GM19452 (cell line): ENCODE measurements around the gene STX1A.
"Not testable (repeated sequence)": the region's sequence is repeated elsewhere in the genome, so short reads cannot be mapped to it uniquely, and the experiment has no call there.

Experiments used
- ATAC-seq: cut with Tn5 transposase; IDR thresholded peaks from one replicate; pipeline ENCODE4 v1.9.1; 2021; ENCODE audit not compliant: unreplicated experiment

STX1A gene

GRCh38 chr7:73736885-73737284 lies 17.4 kb upstream of the STX1A start:
- ATAC-seq, result no peak

DNA sequence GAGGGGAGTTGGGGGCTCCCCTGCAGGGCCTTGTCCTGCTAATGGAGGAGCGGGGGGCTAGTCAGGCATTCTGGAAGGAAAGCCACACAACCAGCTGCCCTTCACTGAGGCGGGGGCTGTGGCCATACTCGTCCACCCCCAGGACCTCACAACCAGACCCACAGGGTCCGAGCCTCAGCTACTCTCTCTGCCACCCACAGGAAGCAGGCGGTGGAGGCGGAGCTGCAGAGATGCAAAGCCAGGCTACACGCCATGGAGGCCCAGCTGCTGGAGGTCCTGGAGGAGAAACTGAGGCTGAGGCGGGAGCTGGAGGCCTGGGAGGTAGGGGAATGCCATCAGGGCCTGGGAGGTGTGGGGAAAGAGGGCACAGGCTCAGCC lies 16.0 kb upstream of the STX1A start:
- no peak for ATAC-seq

- peak; percentile 37 for ATAC-seq
Measured at GRCh38 chr7:73734619-73735527, 15.4 kb upstream of the STX1A start.

DNA sequence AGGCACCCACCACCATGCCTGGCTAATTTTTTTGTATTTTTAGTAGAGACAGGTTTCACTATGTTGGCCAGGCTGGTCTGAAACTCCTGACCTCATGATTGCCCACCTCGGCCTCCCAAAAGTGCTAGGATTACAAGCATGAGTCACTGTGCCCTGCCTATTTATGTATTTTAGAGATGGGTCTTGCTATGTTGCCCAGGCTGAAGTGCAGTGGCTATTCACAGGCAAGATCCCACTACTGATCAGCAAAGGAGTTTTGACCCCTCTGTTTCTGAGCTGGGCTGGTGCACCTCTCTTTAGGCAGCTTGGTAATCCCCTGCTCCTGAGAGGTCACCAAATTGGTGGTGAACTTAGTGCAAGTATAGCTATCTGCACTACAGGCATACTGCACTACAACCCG lies 12.9 kb upstream of the STX1A start:
- no peak for ATAC-seq

DNA sequence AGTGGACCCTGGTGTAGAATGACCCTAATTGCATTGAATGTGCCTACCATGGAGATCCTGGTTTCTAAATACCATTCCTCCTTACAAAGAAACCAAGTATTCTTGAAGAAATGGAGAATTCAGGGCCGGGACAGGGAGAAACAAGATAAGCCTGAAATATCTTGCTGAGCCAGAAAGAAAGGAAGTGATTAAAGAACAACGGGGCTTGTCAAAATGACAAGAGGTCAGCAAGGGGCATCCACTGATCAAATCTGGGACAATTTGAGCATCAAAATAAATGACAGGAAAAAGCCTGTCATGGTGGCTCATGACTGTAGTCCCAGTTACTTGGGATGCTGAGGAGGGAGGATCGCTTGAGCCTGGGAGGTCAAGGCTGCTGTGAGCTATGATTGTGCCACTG lies 11.0 kb upstream of the STX1A start:
- no peak for ATAC-seq

GRCh38 chr7:73728551-73728950 lies 9.1 kb upstream of the STX1A start:
- ATAC-seq, result no peak

- no peak for ATAC-seq
Measured at GRCh38 chr7:73727952-73728351, 8.5 kb upstream of the STX1A start.

- no peak for ATAC-seq
Measured at GRCh38 chr7:73726083-73726466, 6.6 kb upstream of the STX1A start.

- no peak for ATAC-seq
Measured at GRCh38 chr7:73723813-73724212, 4.3 kb upstream of the STX1A start.

DNA sequence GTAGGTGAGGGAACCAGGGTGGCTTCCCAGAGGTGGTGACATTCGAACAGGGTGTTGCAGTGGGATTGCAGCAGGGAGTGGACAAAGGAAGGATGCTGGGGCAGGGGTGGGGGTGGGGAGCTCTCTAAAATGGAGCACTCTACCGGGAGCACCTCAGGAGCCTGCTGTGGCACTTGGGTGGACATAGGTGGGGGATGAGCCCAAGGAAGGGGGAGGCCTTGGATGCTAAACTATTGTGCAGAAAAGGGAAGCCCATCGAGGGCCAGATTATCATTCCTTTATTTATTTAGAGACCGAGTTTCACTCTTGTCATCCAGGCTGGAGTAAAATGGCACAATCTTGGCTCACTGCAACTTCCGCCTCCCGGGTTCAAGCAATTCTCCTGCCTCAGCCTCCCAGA lies 3.3 kb upstream of the STX1A start:
- no peak for ATAC-seq

- not testable (repeated sequence) for ATAC-seq
Measured at GRCh38 chr7:73722182-73722581, 2.7 kb upstream of the STX1A start.

GRCh38 chr7:73721377-73721817 lies 1.9 kb upstream of the STX1A start:
- no peak for ATAC-seq

DNA sequence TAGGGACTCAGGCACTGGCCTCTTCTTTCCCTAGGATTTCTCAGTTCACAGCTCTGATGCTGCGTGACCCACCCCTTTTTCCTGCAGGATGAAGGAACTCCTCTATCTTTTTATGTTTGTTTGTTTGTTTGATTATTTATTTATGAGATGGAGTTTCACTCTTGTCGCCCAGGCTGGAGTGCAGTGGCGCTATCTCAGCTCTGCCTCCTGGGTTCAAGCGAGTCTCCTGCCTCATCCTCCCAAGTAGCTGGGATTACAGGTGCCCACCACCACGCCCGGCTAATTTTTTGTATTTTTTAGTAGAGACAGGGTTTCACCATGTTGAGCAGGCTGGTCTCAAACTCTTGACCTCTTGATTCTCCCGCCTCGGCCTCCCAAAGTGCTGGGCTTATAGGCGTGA lies 974 bp upstream of the STX1A start:
- ATAC-seq, result not testable (repeated sequence)

DNA sequence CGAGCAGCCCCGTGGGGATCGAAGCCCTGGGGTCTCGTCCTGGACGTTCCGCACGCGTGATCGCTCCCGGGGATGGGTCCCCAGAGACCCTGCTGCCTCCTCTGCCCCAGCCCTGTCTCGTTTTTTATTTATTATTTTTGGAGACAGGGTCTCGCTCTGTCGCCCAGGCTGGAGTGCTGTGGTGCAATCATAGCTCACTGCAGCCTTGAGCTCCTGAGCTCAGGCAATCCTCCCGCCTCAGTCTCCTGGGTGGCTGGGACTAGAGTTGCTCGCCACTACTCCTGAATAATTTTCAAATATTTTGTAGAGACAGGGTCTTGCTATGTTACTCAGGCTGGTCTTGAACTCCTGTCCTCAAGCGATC lies 319 bp upstream of the STX1A start:
- ATAC-seq, result no peak

DNA sequence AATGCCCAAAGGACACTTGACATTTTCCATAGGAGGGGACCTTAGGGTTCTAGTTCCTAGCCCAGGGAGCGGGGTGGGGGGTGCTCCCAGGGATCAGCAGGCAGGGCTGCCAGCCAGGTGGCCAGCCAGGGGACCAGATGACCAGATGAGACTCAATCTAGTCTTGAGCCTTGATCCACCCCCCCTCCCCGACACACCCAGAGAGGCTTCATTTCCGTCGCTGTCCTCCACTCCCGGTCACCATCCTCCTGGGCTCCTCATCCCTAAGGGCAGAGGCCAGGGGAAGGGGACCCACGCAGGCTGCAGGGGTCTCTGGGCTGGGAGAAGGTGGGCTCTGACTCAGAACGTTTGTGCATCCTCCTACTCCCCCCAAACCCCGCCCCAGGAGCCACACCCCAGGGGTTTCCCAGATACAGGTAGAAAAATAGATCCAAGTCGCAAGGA lies 1.0 kb downstream of the STX1A start:
- ATAC-seq, result no peak

DNA sequence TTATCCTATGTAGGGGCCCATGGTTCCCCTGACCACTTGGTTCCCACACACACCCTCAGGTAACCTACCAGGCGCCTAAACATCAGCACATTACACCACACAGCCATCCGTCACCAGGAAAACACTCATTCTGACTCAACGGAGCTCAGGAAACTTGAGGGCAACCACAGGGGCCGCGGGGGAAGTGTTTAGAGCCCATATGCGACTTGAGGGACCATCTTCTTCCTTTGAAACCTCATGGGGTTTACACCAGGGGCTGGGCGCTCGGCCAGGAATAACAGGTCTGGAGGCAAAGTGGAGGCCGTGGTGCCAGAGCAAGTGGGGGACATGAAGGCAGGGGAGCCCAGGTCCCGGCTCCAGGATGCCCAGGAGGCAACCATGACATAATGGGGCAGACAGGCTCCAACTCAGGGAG lies 1.5 kb downstream of the STX1A start:
- no peak for ATAC-seq

DNA sequence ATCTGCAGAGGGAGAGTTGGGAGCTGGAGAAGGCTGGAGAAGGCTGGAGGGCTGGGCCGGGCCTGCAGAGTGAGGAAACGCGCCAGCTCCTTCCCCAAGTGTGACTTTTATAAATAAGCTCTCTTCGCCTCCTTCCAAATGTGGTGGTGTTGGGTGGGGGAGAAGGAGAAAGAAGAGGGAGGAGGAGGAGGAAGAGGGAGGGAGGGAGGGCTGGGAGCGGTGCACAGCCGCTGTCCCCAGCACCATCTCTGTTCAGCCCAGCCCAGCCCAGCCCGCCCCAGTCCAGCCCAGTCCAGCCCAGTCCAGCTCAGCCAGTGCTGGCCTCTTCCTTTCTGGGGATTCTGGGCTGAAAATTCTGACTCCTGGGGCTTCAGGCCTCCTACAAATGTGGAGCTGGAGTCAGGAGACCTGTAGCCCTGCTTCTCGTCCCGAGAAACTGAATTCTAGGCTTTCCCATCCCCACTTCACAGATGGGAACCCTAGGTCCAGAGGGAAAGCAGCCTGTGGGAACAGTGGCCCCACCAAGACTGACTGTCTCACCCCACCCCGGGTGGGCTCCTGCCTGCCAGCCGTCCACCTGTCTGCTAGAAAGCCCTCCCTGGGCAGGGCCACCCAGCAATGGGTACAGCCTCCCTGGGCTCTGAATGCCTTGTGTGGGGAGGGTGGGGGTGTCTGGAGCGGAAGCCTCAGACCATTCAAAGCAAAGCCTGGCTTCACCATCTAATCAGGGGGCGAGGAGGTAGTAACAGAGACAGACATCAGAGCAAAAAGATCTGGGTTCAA lies 2.3 kb downstream of the STX1A start:
- ATAC-seq, result no peak

DNA sequence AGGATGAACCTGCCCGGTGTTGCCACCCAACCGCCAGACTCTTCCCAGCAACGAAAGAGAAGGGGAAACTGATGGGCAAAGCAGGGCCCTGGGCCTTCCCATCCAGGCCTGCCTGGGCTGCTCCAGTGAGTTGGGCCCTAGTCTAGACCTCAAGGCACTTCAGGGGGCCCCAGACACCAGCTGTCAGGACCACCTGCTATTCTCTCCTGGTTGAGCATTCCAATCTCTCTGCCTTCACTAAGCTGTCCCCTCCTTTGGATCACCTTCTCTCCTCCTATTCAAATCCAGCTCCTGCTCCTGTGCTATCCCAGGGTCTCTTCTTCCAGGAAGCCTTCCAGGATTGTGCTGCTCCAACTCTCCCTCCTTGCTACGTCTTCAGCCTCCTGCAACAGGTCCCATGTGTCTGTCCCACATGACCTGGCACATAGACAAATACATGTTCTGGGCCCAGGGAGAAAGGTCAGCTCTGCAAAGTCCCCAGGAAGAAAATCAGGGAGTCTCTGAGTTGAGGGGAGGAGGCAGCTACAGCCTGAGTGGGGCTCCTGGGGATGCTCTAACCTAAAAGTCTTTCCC lies 3.1 kb downstream of the STX1A start:
- no peak for ATAC-seq

GRCh38 chr7:73715648-73716317 lies 3.7 kb downstream of the STX1A start:
- ATAC-seq, result no peak

DNA sequence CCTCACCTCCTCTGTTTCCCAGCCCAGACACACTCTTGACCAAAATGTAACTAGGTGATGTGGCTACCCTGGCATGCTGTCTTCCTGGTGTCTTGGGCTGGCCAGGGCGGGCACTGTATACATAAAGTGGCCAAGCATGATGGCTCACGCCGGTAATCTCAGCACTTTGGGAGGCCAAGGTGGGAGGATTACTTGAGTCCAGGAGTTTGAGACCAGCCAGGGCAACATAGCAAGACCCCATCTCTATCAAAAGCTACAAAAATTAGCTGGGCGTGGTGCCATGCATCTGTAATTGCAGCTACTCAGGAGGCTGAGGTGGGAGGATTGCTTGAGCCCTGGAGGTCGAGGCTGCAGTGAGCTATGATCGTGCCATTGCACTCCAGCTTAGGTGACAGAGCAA lies 6.2 kb downstream of the STX1A start:
- not testable (repeated sequence) for ATAC-seq

DNA sequence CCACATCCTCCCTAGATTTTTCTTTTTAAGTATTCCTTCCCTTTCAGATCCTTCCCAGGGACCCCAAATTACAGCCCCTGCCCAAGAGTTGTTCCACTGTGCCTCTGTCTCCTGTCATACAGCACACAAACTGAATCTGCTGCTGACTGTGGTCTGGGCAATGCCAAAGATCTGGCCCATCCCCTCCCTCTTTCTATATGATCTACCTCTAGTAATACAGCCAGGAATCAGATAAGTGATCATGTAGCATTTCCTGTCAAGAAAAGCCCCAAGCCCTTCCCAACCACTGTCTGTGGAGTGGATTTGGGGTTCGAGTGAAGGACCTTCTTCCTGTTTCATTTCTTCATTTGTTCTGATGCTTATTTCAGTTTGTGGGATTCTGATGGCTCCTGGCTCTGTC lies 6.7 kb downstream of the STX1A start:
- ATAC-seq, result no peak
